Measurements from ENCODE around the gene KRT86.

DNA sequence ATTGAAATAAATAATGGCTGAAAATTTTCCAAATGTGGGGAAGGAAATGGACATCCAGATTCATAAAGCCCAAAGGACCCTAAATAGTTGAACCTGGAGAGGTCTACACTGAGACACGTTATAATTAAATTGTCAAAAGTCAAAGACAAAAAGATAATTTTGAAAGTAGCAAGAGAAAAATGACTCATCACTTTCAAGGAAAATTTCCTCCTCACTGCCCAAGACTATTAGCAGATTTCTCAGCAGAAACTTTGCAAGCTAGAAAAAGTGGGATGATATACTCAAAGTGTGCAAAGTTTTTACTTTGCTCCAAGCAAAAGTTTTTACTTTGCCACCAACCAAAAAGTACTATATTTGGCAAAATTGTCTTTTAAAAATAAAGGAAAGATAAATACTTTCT, 62.6 kb downstream of the KRT86 start:
- TF ChIP-seq, protein P1, sequence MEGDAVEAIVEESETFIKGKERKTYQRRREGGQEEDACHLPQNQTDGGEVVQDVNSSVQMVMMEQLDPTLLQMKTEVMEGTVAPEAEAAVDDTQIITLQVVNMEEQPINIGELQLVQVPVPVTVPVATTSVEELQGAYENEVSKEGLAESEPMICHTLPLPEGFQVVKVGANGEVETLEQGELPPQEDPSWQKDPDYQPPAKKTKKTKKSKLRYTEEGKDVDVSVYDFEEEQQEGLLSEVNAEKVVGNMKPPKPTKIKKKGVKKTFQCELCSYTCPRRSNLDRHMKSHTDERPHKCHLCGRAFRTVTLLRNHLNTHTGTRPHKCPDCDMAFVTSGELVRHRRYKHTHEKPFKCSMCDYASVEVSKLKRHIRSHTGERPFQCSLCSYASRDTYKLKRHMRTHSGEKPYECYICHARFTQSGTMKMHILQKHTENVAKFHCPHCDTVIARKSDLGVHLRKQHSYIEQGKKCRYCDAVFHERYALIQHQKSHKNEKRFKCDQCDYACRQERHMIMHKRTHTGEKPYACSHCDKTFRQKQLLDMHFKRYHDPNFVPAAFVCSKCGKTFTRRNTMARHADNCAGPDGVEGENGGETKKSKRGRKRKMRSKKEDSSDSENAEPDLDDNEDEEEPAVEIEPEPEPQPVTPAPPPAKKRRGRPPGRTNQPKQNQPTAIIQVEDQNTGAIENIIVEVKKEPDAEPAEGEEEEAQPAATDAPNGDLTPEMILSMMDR (IDR thresholded peaks at IDR 0.05): no peak
- no peak for TF ChIP-seq EZH2 (IDR thresholded peaks at IDR 0.05)
- TF ChIP-seq EZH2phosphoT487 (IDR thresholded peaks at IDR 0.05): no peak
